Heart right ventricle (tissue), 16 donors: ENCODE data around the gene CALY. TPM values are rescaled to one million over a fixed set of nuclear protein-coding genes. Genes with fewer than 3 reads are reported as not detected.

ENCODE experiments used
- ATAC-seq, 8 donors: fragments of 200-7000 bp; cut with Tn5 transposase; one replicate each; pipeline ENCODE4 v1.9.1; 2020; ENCODE audit warnings: mild to moderate bottlenecking in 8 of 8, moderate library complexity in 8 of 8, moderate number of reproducible peaks in 1 of 8
- DNase-seq, 2 donors: peaks; one replicate each; pipeline ENCODE4 v3.0.0-alpha.2; 2020
- H3K27ac ChIP-seq, 10 donors: fragments of 200-600 bp; sonication (generic) in 2 of 10; one replicate each; pipeline versions ENCODE4 v1.5.0 to v1.8.0; 2020 to 2022; ENCODE audit warnings: mild to moderate bottlenecking in 3 of 10
- H3K27me3 ChIP-seq, 7 donors: fragments of 200-600 bp; one replicate each; pipeline ENCODE4 v1.8.0; 2021 to 2022; ENCODE audit warnings: mild to moderate bottlenecking in 2 of 7
- H3K36me3 ChIP-seq, 9 donors: fragments of 200-600 bp; sonication (generic) in 1 of 9; one replicate each; pipeline versions ENCODE4 v1.5.0 to v1.8.0; 2020 to 2022; ENCODE audit warnings: mild to moderate bottlenecking in 2 of 9
- H3K4me1 ChIP-seq, 9 donors: fragments of 200-600 bp; sonication (generic) in 1 of 9; one replicate each; pipeline versions ENCODE4 v1.5.0 to v1.8.0; 2020 to 2022; ENCODE audit warnings: mild to moderate bottlenecking in 4 of 9
- H3K4me3 ChIP-seq, 10 donors: fragments of 200-600 bp; sonication (generic) in 2 of 10; one replicate each; pipeline versions ENCODE4 v1.5.0 to v1.8.0; 2020 to 2022; ENCODE audit warnings: mild to moderate bottlenecking in 7 of 10, moderate library complexity in 2 of 10
- H3K9me3 ChIP-seq, 11 donors: fragments of 200-600 bp in 10 of 11; sonication (generic) in 2 of 11; one replicate each; pipeline versions ENCODE4 v1.5.0 to v1.8.0; 2013 to 2022; ENCODE audit warnings: mild to moderate bottlenecking in 2 of 11, control low read depth in 1 of 11, moderate library complexity in 1 of 11
- WGBS, 2 donors: extraction: QIAGEN DNeasy Blood & Tissue Kit; methylation state at CpG; one replicate each; pipeline ENCODE4 v1.1.7; 2013; ENCODE audit warnings: inconsistent platforms in 1 of 2; 5-methylcytosine and 5-hydroxymethylcytosine counted together
- intact Hi-C, 10 donors: fragments of 100-400 bp; cut with DNase I; formaldehyde crosslinking; loops; one replicate each; pipeline versions ENCODE4 v1.11.1 to v1.14.2; 2022
- polyA plus RNA-seq, 2 donors: library from polyadenylated mRNA; stranded (reverse); fragments of 200-250 nt; gene quantifications; one replicate each; pipeline ENCODE4 v1.2.3, GENCODE V29; 2013
- total RNA-seq, 10 donors: library from RNA; stranded (reverse); fragmentation: NEBNext Ultra II Directional in 3 of 10; extraction: Animal tissue kit (Norgen Biotek cat#: 25700) in 3 of 10; gene quantifications; one replicate each; pipeline versions ENCODE4 v1.2.1 to v1.2.4, GENCODE V29; 2021 to 2023
- TF ChIP-seq, protein P1 (sequence below), 9 donors: fragments of 200-600 bp; sonication (generic) in 2 of 9; IDR thresholded peaks; one replicate each; pipeline versions ENCODE4 v1.5.0 to v1.8.0; 2021 to 2022; ENCODE audit warnings: antibody characterized with exemption in 9 of 9, mild to moderate bottlenecking in 5 of 9, moderate library complexity in 1 of 9
- donor health status: Arrhythmogenic right ventricular cardiomyopathy.
- donor health status: ischemic (EF 13 %, LVEDD 7.1; RV severe dilation, severe dysfunction).
- donor health status: healthy with polysubstance abuse.
- donor health status: DM: no; HTN: yes; CAD: no.
- donor health status: DM: no; HTN: no; CAD: no.
- donor health status: ischemic (EF 25% LVEDD 6.9; RV normal size, moderate dysfunction).
- donor health status: ischemic (EF 25% LVEDD 5.7; RV mildly dilated, moderate dysfunction).
- donor health status: healthy.
- donor health status: DM: yes; HTN: yes; CAD: no.
- donor health status: Ischemic cardiomyopathy.
- donor health status: ischemic (EF 35%, LVEDD 5.7; RV mildly dilated, moderate dysfunction).
- donor health status: nonischemic (EF 11% LVEDD 7.7; RV severe dilation, severe dysfunction).
- donor health status: DM: yes; HTN: yes; CAD: no.
- donor health status: PGD.
- donor health status: ischemic (EF 29% LVEDD 5.4; RV normal size, mild dysfunction).
- donor health status: nonischemic (EF 23%, LVEDD 6.1; RV moderate dilation, normal function).

Gene CALY
- total and polyA plus RNA-seq, 12 donors, result 0.09 to 0.77 TPM; not detected in 10

DNA sequence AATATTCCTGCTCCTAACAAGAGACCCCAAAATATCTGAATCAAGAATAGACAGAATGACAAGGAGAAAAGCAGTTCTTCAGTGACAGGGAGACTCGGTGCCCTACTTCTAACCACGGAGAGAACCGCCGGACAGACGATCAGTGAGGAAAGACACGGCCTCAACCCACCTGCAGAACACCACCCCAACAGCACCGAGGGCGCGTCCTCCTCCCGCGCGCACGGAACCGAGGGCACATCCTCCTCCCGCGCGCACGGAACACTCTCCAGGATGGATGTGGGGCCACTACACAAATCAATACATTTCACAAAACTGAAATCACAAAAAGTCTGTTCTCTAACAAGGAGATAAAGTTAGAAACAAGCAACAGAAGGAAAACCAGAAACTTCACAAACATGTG, 50.3 kb downstream of the CALY start:
- no peak overlapping the region for H3K27ac ChIP-seq
- H3K36me3 ChIP-seq, result peaks cover 8 to 98% (median 92%) of the 10 kb centered on the region in 9 donors
- no peaks in the 10 kb centered on the region for H3K9me3 ChIP-seq
- TF ChIP-seq, protein P1, sequence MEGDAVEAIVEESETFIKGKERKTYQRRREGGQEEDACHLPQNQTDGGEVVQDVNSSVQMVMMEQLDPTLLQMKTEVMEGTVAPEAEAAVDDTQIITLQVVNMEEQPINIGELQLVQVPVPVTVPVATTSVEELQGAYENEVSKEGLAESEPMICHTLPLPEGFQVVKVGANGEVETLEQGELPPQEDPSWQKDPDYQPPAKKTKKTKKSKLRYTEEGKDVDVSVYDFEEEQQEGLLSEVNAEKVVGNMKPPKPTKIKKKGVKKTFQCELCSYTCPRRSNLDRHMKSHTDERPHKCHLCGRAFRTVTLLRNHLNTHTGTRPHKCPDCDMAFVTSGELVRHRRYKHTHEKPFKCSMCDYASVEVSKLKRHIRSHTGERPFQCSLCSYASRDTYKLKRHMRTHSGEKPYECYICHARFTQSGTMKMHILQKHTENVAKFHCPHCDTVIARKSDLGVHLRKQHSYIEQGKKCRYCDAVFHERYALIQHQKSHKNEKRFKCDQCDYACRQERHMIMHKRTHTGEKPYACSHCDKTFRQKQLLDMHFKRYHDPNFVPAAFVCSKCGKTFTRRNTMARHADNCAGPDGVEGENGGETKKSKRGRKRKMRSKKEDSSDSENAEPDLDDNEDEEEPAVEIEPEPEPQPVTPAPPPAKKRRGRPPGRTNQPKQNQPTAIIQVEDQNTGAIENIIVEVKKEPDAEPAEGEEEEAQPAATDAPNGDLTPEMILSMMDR (IDR thresholded peaks at IDR 0.05), result no peak
- no peaks in the 10 kb centered on the region for H3K4me1 ChIP-seq
- DNase-seq (no peak), ATAC-seq (no peak)
- intact Hi-C loops, result no loop called here
- H3K4me3 ChIP-seq, result no peak overlapping the region
- no peaks in the 10 kb centered on the region for H3K27me3 ChIP-seq
- WGBS, 2 donors, result 93% methylated on average over 18 of the region's 18 CpGs

DNA sequence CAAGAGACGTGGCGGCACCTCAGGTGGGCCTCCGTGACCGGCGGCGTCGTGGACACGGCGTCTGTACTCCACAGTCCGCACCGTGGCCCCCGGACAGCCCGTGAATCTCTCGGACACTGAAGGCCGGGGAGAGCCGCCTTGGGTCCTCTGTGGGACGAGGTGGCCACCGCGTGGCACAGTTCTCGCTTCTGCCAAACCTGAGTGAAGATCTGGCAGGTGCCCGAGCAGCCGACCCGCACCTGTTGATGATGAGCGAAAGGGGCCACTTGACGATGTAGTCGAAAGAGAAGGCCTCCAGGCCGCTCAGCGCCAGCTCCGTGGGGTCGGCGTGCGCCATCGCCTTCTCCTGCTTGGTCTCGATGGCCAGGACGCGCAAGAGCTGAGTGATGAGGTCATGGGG, 51.5 kb downstream of the CALY start:
- DNase-seq, result no peak
- H3K27me3 ChIP-seq, result no peaks in the 10 kb centered on the region
- no peak overlapping the region for H3K27ac ChIP-seq
- no peaks in the 10 kb centered on the region for H3K9me3 ChIP-seq
- ATAC-seq, result no peak
- TF ChIP-seq, protein P1 (IDR thresholded peaks at IDR 0.05), result no peak
- H3K36me3 ChIP-seq, result peaks cover 8 to 96% (median 87%) of the 10 kb centered on the region in 9 donors
- 94 to 96% methylated on average over 36 of the region's 36 CpGs for WGBS, 2 donors
- H3K4me1 ChIP-seq, result peaks cover 0 to 4% (median 0%) of the 10 kb centered on the region in 9 donors
- intact Hi-C loops, result no loop called here
- H3K4me3 ChIP-seq, result no peak overlapping the region

DNA sequence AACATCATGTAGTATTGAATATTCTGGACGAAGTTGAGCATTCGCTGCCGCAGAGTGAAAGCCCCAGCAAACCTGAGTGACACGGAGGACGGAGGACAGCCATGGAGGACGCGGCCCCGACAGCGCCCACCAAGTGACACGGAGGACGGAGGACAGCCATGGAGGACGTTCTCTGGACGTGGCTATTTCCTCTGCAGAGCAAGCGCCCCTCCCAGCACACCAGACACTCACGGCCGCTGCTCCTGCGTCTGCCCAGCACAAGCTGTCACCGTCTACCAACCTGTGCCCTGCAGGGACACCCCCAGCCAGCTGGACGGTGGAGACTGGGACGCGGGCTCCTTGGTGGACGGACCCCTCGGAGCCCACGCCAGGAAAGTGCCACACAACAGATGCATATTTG, 52.8 kb downstream of the CALY start:
- DNase-seq (no peak), ATAC-seq (no peak)
- H3K4me3 ChIP-seq, result no peak overlapping the region
- 95 to 96% methylated on average over 24 of the region's 24 CpGs for WGBS, 2 donors
- intact Hi-C loops, result no loop called here
- TF ChIP-seq, protein P1 (IDR thresholded peaks at IDR 0.05), result no peak
- no peaks in the 10 kb centered on the region for H3K27me3 ChIP-seq
- peaks cover 8 to 96% (median 78%) of the 10 kb centered on the region in 9 donors for H3K36me3 ChIP-seq
- no peak overlapping the region for H3K27ac ChIP-seq
- no peaks in the 10 kb centered on the region for H3K9me3 ChIP-seq
- H3K4me1 ChIP-seq, result peaks cover 0 to 17% (median 0%) of the 10 kb centered on the region in 9 donors

DNA sequence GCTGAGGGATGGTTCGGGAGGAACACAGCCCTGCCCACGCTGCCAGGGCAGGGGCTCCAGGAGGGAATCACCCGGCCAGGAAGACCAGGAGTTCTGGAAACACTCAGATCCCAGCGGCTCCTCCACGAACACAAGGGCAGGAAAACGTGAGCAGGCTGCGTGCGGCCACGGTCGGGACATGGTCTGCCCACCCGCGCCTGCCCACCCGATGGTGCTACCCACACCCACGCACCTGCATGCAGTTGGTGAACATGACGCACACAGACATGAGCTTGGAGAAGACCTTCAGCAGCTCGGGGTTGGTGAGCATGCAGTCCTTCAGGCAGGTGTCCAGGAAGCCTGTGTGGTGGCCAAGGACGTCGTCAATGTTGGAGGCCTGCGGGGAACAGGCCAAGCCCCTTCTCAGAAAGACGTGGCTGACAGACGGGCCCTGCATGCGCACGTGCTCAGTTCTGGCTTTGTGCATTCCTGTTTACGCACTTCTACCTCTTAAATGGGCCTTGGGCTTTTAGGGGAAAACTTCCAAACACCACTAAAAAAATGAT, 53.8 kb downstream of the CALY start:
- TF ChIP-seq, protein P1 (IDR thresholded peaks at IDR 0.05), result no peak
- WGBS, 2 donors, result 94 to 95% methylated on average over 24 of the region's 24 CpGs
- no peaks in the 10 kb centered on the region for H3K27me3 ChIP-seq
- H3K27ac ChIP-seq, result no peak overlapping the region
- peaks cover 1 to 95% (median 72%) of the 10 kb centered on the region in 9 donors for H3K36me3 ChIP-seq
- ATAC-seq (no peak), DNase-seq (no peak)
- intact Hi-C loops, result no loop called here
- H3K9me3 ChIP-seq, result no peaks in the 10 kb centered on the region
- no peak overlapping the region for H3K4me3 ChIP-seq
- H3K4me1 ChIP-seq, result peaks cover 0 to 27% (median 0%) of the 10 kb centered on the region in 9 donors
